ENCODE data around the gene ZMIZ2. TPM values are rescaled to one million over a fixed set of nuclear protein-coding genes. Genes with fewer than 3 reads are reported as not detected.

Gene ZMIZ2
- total RNA-seq, 1 donor from 2014 or later, result 49.0 TPM

DNA sequence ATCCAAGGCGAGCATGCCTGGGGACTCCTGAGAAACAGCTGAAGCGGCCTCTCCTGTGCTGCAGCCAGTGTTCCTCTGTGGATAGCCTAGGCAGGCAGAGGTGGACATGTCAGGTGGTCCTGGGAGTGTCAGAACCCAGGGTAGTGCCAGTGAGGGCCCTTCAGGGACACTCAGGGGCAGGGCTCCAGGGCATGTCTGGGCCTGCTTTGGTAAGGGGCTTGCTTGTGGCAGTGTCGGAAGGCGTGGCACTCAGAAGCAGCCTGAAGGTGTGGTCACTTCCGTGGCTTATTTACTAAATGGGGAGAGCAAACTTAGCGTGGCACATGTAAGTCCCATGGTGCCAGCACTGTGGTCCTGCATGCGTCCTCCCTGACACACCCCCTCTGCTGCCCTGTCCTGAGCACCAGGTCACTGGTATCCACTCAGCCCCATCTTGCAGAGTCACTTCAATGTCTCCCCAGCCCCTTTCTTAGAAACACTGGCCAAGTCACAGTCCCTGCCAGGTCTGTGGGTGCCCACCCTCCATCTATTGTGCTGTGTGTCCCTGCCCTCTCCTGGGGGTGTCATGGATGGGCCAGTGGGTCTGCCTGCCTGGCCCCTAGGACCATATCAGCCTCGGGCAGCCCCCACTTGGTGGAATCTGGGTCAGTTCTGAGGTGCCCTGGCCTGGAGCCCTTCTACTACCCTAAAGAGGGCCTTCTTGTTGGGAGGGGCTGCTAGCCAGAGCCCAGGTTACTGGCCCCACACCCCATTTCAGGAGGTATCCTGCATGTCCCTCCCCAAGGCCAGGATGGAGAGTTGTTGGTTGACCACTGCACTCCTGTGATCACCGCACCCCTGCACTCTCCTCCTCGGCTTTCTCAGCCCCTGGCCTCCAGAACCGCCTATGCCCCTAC is 6.4 kb downstream of the ZMIZ2 start:
- no peak for DNase-seq (ENCODE audit: extremely low read depth, low read depth, low spot score)

- DNase-seq (ENCODE audit: extremely low read depth, low read depth, low spot score), result no peak
Observed at GRCh38 chr7:44755698-44756627, 7.3 kb downstream of the ZMIZ2 start.

GRCh38 chr7:44756904-44757303 is 8.3 kb downstream of the ZMIZ2 start:
- no peak for DNase-seq (ENCODE audit: extremely low read depth, low read depth, low spot score)

GRCh38 chr7:44757311-44757710 is 8.7 kb downstream of the ZMIZ2 start:
- no peak for DNase-seq (ENCODE audit: extremely low read depth, low read depth, low spot score)

DNA sequence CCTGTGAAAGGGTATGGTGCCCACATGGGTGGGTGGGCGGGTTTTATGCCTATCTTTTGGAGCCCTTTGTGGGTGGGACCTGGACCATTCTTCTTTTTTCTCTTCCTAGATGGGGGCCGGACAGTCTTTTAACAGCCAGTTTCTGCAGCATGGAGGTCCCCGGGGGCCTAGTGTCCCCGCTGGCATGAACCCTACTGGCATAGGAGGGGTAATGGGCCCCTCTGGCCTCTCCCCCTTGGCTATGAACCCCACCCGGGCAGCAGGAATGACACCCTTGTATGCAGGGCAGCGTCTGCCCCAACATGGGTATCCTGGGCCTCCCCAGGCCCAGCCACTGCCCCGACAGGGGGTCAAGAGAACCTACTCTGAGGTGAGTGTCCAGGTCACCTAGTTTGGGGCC is 9.1 kb downstream of the ZMIZ2 start:
- DNase-seq (ENCODE audit: extremely low read depth, low read depth, low spot score), result no peak

- no peak for DNase-seq (ENCODE audit: extremely low read depth, low read depth, low spot score)
Observed at GRCh38 chr7:44759246-44759645, 10.6 kb downstream of the ZMIZ2 start.

DNA sequence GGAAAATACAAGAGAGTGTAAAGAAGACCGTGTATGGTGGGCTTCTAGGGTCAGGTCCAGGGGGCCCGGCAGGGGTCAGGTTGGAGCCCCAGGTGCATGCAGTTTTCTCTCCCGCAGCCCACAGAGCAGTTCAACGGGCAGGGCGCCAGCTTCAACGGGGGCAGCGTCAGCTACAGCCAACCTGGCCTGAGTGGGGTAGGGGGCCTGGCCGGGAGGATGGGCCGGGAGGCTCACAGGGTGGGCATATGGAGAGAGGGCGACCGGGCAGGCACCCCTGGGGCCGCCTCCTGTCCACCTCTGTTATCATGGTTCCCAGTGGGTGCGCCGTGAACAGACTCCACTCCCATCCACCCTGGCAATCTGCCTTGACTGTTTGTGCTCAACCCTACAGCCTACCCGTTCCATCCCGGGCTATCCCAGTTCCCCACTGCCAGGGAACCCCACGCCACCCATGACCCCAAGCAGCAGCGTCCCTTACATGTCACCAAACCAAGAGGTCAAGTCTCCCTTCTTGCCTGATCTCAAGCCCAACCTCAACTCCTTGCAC is 11.5 kb downstream of the ZMIZ2 start:
- no peak for DNase-seq (ENCODE audit: extremely low read depth, low read depth, low spot score)

DNA sequence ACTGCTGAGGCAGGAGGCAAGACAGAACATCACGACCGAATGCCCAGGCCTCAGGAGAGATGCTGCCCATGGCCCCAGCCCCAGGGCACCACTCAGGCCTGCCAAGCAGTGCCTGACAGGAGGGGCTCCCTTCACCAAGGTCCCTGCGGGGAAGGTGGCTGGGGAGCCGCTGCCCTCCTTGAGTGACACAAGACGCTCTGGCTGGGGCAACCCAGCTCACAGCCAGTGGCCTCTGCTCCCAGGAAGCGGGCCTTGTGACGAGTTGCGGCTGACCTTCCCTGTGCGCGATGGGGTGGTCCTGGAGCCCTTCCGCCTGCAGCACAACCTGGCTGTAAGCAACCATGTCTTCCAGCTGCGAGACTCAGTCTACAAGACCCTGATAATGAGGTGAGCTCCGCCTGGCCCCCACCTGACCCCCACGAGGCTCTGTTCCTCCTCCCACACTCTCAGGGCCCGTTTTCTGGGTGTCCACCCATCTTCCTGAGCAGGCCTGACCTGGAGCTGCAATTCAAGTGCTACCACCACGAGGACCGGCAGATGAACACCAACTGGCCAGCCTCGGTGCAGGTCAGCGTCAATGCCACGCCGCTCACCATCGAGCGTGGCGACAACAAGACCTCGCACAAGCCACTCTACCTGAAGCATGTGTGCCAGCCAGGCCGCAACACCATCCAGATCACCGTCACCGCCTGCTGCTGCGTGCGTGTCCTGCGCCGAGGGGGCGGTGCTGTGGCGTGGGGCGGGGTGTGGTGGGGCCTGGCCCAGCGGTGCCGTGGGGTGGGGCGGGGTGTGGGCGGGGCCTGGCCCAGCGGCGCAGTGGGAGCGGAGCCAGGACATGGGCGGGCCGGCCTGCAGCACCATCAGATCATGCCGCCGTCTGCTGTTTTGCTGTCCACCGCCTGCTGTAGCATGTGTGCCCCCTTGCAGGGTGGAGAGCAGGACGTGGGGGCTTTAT is 12.8 kb downstream of the ZMIZ2 start:
- DNase-seq (ENCODE audit: extremely low read depth, low read depth, low spot score), result no peak

DNA sequence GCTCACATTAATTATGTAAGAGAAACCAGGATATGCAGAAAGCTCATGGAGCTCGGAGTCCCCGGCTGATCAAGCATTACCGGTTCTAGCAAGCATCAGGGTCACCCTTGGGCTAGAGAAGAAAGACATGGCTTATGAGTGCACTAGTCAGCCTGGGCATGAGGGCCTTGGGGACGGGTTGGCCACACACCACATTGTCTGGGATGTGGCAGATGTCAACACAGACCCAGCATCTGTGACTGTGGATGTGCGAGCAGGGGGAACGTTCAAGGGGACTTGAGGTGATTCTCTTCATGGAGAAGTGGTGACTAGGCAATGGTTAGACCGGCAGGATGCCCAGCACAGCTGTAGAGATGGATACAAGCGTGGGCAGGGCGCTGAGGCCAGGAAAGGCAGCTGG is 13.7 kb downstream of the ZMIZ2 start:
- no peak for DNase-seq (ENCODE audit: extremely low read depth, low read depth, low spot score)

- DNase-seq (ENCODE audit: extremely low read depth, low read depth, low spot score), result no peak
Observed at GRCh38 chr7:44762726-44763522, 14.3 kb downstream of the ZMIZ2 start.

DNA sequence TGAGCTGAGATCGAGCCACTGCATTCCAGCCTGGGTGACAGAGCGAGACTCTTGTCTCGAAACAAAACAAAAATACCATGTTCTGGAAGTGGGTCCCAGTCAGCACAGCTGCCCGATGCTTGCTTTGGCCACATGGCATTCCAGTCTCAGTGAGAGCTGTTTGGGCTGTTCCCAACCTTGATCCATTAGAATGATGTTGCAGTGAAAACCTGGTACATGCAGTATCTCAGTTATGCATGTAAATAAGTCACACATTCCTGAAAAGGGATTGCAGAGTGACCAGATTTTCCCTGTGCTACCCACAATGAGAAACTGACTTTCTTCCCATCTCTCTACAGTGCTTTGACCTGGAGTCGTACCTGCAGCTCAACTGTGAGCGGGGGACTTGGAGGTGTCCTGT is 15.4 kb downstream of the ZMIZ2 start:
- no peak for DNase-seq (ENCODE audit: extremely low read depth, low read depth, low spot score)

DNA sequence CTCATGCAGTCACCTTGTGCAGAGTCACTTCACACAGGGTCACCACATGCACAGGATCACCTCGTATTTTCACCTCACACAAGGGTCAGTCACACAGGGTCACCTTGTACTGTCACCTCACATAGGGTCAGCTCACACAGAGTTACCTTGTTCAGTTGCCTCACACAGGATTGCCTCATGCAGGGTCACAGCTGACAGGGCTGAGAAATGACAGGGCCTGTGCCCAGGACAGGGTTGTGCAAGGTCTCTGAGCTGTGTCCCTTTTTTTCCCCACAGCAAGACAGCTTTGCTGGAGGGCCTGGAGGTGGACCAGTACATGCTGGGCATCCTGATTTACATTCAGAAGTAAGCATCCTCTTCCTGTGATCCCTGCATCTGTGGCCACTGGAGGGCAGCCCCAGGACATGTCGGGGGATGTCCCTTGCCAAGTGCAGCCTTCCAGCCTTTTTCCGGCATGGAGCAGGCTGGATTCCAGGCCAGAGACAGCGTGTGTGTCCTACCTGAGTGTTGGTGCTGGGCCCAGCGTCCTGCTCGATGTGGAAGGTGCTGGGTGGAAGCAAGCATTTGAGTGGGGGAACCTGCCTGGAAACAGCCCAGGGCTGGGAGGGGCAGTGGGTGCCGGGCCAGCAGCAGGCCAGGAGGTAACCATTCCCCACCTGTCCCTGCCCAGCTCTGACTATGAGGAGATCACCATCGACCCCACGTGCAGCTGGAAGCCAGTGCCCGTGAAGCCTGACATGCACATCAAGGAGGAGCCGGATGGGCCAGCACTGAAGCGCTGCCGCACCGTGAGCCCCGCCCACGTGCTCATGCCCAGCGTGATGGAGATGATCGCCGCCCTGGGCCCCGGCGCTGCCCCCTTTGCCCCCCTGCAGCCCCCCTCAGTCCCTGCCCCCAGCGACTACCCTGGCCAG is 16.3 kb downstream of the ZMIZ2 start:
- DNase-seq (ENCODE audit: extremely low read depth, low read depth, low spot score), result no peak

GRCh38 chr7:44765579-44766415 is 17.1 kb downstream of the ZMIZ2 start:
- no peak for DNase-seq (ENCODE audit: extremely low read depth, low read depth, low spot score)

GRCh38 chr7:44766416-44766801 is 17.8 kb downstream of the ZMIZ2 start:
- DNase-seq (ENCODE audit: extremely low read depth, low read depth, low spot score), result no peak

GRCh38 chr7:44767134-44767911 is 18.7 kb downstream of the ZMIZ2 start:
- no peak for DNase-seq (ENCODE audit: extremely low read depth, low read depth, low spot score)

GRCh38 chr7:44767912-44768627 is 19.4 kb downstream of the ZMIZ2 start:
- no peak for DNase-seq (ENCODE audit: extremely low read depth, low read depth, low spot score)

Measured in glomerular endothelial cell (primary cell).